Mesothelial cell of epicardium (in vitro differentiated cells): Measurements from ENCODE around the gene TMEM191C. TPM values are rescaled to one million over a fixed set of nuclear protein-coding genes. Genes with fewer than 3 reads are reported as not detected.
"Not testable (repeated sequence)": the region's sequence is repeated elsewhere in the genome, so short reads cannot be mapped to it uniquely, and the experiment has no call there.

Experiments
- DNase-seq, 2 experiments: peaks; one replicate each; pipeline ENCODE4 v3.0.0; 2021; ENCODE audit warnings: low spot score in 2 of 2; ENCODE audit not compliant: unreplicated experiment in 2 of 2
- H3K27ac Mint-ChIP-seq: 2 replicates; pipeline ENCODE4 v1.8.0; 2021; ENCODE audit warnings: mixed read lengths
- H3K27me3 Mint-ChIP-seq: 2 replicates; pipeline ENCODE4 v1.8.0; 2021; ENCODE audit warnings: low read depth, mixed read lengths
- H3K36me3 Mint-ChIP-seq: 2 replicates; pipeline ENCODE4 v1.8.0; 2021; ENCODE audit warnings: mixed read lengths
- H3K4me1 Mint-ChIP-seq: 2 replicates; pipeline ENCODE4 v1.8.0; 2021; ENCODE audit warnings: mixed read lengths
- H3K4me3 Mint-ChIP-seq: 2 replicates; pipeline ENCODE4 v1.8.0; 2021; ENCODE audit warnings: mild to moderate bottlenecking, moderate library complexity, mixed read lengths
- H3K9me3 Mint-ChIP-seq: 2 replicates; pipeline ENCODE4 v1.8.0; 2021; ENCODE audit warnings: mixed read lengths
- total RNA-seq: library from RNA; stranded (reverse); gene quantifications from 3 replicates; pipeline ENCODE4 v1.2.1, GENCODE V29; 2021
- TF ChIP-seq, protein P1 (sequence below): fragments of 200-600 bp; sonication (generic); IDR thresholded peaks from one replicate; pipeline ENCODE4 v1.5.0; 2021; ENCODE audit warnings: antibody characterized with exemption; ENCODE audit not compliant: unreplicated experiment

TMEM191C gene
- total RNA-seq, 1 donor from 2014 or later: 4.2 TPM

GRCh38 chr22:21449531-21450319 lies 17.5 kb upstream of the TMEM191C start:
- no peaks in the 10 kb centered on the region for H3K36me3 Mint-ChIP-seq
- peak overlapping the region; percentile 69 for H3K27ac Mint-ChIP-seq
- H3K27me3 Mint-ChIP-seq: no peaks in the 10 kb centered on the region
- peaks cover 15% of the 10 kb centered on the region for H3K4me1 Mint-ChIP-seq
- TF ChIP-seq, protein P1, sequence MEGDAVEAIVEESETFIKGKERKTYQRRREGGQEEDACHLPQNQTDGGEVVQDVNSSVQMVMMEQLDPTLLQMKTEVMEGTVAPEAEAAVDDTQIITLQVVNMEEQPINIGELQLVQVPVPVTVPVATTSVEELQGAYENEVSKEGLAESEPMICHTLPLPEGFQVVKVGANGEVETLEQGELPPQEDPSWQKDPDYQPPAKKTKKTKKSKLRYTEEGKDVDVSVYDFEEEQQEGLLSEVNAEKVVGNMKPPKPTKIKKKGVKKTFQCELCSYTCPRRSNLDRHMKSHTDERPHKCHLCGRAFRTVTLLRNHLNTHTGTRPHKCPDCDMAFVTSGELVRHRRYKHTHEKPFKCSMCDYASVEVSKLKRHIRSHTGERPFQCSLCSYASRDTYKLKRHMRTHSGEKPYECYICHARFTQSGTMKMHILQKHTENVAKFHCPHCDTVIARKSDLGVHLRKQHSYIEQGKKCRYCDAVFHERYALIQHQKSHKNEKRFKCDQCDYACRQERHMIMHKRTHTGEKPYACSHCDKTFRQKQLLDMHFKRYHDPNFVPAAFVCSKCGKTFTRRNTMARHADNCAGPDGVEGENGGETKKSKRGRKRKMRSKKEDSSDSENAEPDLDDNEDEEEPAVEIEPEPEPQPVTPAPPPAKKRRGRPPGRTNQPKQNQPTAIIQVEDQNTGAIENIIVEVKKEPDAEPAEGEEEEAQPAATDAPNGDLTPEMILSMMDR: no peak
- H3K9me3 Mint-ChIP-seq: no peaks in the 10 kb centered on the region
- no peak overlapping the region for H3K4me3 Mint-ChIP-seq
- DNase-seq: no peak

DNA sequence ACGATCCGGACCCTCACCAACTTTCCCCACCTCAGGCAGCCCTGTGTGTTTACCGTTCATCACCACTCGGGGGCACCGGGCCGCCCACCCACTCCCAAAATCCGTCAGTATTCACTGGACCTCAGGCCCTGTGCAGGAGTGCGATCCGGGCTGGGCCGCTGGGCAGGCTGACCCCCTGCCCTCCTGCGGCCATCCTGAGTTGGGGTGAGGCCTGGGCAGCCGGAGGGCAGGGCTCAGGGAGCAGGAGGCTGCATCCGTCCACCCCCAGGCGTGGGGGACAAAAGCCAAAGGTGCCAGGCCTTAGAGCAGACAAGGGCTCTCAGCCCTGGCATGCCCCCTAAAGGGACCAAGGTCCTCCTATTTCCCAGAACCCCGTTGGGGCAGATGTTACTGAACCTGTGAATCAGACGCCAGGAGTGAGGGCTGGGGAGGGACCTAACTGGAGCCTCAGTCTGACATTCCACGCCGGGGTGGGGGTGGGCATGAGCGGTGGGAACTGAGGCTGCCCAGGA lies 16.8 kb upstream of the TMEM191C start:
- Mint-ChIP-seq H3K9me3 (no peaks in the 10 kb centered on the region), H3K27ac (peak overlapping the region; percentile 69), H3K36me3 (no peaks in the 10 kb centered on the region), H3K4me1 (peaks cover 15% of the 10 kb centered on the region), H3K27me3 (no peaks in the 10 kb centered on the region), H3K4me3 (no peak overlapping the region)
- TF ChIP-seq, protein P1: no peak
- DNase-seq: no peak

GRCh38 chr22:21450858-21451353 lies 16.3 kb upstream of the TMEM191C start:
- DNase-seq: no peak
- Mint-ChIP-seq H3K27me3 (no peaks in the 10 kb centered on the region), H3K4me3 (no peak overlapping the region), H3K4me1 (peaks cover 15% of the 10 kb centered on the region), H3K9me3 (no peaks in the 10 kb centered on the region), H3K36me3 (no peaks in the 10 kb centered on the region), H3K27ac (peak overlapping the region; percentile 25)
- TF ChIP-seq, protein P1: no peak

- no peaks in the 10 kb centered on the region for H3K9me3 Mint-ChIP-seq
- TF ChIP-seq, protein P1: no peak
- peaks cover 15% of the 10 kb centered on the region for H3K4me1 Mint-ChIP-seq
- H3K27ac Mint-ChIP-seq: peak overlapping the region; percentile 34
- H3K27me3 Mint-ChIP-seq: no peaks in the 10 kb centered on the region
- H3K4me3 Mint-ChIP-seq: no peak overlapping the region
- H3K36me3 Mint-ChIP-seq: no peaks in the 10 kb centered on the region
- no peak for DNase-seq
Measured at GRCh38 chr22:21451545-21452520, 15.4 kb upstream of the TMEM191C start.

GRCh38 chr22:21452666-21453065 lies 14.5 kb upstream of the TMEM191C start:
- DNase-seq, H3K27me3 Mint-ChIP-seq, H3K4me3 Mint-ChIP-seq, H3K36me3 Mint-ChIP-seq, H3K27ac Mint-ChIP-seq, H3K9me3 Mint-ChIP-seq: not testable (repeated sequence)
- H3K4me1 Mint-ChIP-seq: peaks cover 15% of the 10 kb centered on the region

DNA sequence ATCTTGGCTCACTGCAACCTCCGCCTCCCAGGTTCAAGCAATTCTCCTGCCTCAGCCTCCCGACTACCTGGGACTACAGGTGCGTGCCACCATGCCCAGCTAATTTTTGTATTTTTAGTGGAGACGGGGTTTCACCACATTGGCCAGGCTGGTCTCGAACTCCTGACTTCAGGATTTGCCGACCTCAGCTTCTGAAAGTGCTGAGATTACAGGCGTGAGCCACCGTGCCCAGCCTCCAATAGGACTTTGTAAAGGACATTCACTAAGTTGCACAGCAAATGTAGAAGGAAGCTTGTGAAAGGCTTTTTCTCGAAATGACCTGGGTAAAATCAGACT lies 12.2 kb upstream of the TMEM191C start:
- DNase-seq: not testable (repeated sequence)

More for the DNA sequence above, 12.2 kb upstream of the TMEM191C start:
- H3K27me3 Mint-ChIP-seq, H3K36me3 Mint-ChIP-seq, H3K27ac Mint-ChIP-seq, H3K4me3 Mint-ChIP-seq, H3K9me3 Mint-ChIP-seq: not testable (repeated sequence)
- H3K4me1 Mint-ChIP-seq: peaks cover 14% of the 10 kb centered on the region
